ENCODE measurements around the gene MLH3. TPM values are rescaled to one million over a fixed set of nuclear protein-coding genes. Genes with fewer than 3 reads are reported as not detected.

MLH3 gene
- total RNA-seq: 9.8 and 16.0 TPM in 2 replicates

DNA sequence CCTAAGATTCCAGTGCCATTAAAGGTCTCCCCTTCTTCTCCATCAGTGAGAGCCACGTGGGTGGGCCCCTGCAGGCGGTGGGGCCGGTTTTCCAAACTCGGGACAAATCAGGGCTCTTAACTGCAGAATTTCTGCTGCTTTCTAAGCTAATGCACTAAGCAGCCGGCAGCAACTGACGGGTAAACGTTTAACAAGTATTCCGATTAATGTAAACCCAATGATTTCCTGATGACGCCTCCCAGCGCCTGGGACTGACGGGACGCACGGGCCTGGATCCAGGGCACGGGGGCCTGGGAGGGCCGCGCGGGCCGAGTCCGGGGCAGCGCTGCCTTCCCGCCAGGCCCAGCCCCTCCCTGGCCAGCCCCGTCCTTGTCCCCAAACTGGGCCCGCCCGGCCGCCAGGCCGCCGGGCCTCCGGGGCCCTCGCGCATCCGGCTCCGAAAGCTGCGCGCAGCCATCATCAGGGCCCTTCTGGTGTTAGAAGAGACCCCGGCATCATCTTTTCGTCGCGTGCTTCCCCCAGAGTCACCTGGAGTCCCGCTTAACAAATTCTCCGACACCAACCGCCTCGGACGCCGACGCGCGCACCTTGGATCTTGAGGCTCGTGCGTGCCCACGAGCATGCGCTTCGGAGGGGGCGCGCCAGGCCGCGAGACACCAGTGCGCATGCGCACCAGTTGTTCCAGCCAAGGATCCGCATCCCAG, at the start of gene MLH3:
TSS of gene MLH3 (minus strand) at position 616 of the 704 bp plus-strand sequence. CDS start 1,812 bp downstream, outside the sequence.

DNA sequence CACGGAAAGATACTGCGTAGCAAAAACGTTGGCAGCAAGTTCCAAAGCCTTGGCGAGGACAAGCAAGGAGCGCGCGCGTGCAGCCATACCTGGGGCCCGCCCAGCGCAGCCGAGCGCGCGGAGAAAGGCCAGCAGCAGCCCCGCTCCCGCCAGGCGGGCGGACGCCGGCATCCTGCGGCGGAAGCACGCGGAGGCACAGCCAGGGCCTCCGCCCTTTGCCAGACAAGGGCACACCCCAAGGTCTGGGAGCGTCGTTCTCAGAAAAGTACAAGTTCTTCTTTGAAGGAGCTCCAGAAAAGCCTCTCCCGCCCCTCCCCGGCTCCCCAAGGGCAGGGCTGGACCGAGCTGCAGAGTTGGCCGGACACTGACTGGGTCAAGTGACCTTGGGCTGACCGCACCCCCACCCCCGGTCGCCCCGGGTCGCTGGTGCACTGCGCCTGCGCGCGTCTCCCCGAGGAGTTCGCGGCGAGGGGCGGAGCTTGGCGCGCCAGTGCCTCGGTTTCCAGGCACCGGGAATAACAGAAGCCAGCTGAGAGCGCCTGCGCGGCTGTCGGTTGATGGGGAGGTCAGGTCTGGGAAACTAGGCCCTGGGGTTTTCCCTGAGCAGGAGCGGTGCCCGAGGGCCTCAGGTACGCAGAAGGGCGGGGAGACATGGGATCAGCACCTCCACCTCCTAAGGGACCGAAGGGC, 18.0 kb upstream of the MLH3 start, which contains the start of gene ZC2HC1C:
TSS of gene ZC2HC1C (plus strand) at position 521 of the 690 bp plus-strand sequence. CDS start 933 bp downstream, outside the sequence.

DNA sequence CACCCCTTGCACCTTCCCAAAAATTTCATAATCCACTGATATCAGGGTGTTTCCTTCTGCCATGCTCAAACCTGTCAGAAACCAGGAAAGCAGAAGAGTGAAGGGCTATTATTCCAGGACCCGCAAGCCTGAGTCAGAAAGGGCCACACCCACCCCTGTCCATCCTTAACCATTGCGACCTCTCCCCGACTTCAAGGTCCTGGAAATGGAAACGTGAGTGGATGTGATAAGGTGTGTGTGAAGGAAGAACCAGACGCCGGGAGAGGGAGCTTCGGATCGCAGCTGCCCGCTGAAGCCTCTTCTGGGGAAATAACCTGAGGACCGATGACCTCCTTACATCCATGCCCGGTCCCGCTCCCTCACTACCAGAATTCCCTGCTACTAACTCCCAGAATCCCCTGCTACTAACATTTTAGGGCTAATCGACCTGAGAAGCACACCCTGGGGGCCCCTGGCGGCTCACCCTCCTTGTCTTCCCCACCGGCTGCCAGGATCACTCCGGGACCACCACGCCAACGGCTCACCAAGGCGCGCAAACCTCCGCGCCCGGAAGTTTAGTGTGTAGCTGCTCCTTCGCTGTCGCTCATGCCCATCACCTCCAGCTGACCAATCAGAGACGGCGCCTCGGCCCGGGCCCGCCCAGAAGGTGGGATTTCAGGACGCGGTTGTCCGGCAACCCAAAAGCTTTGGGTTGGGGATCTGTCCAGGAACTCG, 12.4 kb upstream of the MLH3 start, which contains the start of gene ACYP1:
TSS of gene ACYP1 (minus strand) at position 534 of the 714 bp plus-strand sequence. CDS start at position 63, 471 bp downstream.

DNA sequence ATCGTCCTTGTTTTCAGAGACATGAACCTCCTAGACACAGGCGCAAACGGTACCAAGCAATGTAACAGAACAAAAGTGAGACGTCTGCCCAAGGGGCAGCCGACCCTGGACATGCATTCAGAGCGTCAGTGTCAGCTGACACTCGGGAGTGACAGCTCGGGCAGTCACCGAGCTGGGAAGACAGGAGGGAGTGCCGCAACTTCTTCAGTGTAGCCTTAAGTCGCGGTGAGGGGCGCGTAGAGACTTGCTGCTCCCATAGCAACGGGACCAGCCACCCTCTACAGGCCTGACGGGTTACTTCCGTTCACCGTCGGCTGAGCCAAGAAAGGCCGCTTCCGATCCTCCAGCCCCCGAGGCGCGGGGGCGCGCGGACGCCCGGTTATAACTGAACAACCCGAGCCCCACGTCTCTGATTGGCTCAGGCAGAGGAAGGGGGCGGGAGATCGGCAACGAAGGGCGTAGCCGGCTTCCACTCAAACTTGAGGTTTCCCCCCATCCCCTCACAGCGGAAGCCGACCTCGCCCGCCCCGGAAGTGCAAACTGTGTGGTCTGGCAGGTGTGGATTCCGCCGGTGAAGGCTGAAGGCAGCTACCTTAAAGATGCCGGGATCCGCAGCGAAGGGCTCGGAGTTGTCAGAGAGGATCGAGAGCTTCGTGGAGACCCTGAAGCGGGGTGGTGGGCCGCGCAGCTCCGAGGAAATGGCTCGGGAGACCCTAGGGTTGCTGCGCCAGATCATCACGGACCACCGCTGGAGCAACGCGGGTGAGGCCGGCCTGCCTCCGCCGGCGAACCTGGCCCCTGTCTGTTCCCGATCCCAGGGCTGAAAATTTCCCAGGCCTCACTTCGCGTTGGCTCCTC, 48.6 kb downstream of the MLH3 start, which contains the start of gene EIF2B2:
TSS of gene EIF2B2 (plus strand) at position 530 of the 858 bp plus-strand sequence. CDS start at position 600, 70 bp downstream.

Other genes starting within 250 kb of the MLH3 start
- gene PROX2, start 175.3 kb downstream of the MLH3 start, total RNA-seq: not detected in 2 replicates
- gene DLST, start 169.6 kb downstream of the MLH3 start, total RNA-seq: 63.9 and 65.2 TPM in 2 replicates
- 2.1 TPM in 1 of 2 replicates, not detected in the other for gene RPS6KL1, start 128.2 kb downstream of the MLH3 start, total RNA-seq
- gene PGF, start 95.9 kb downstream of the MLH3 start, total RNA-seq: 14.6 and 24.5 TPM in 2 replicates
- 48.1 and 54.3 TPM in 2 replicates for gene EIF2B2, start 48.5 kb downstream of the MLH3 start, total RNA-seq
- 9.7 and 11.1 TPM in 2 replicates for gene ACYP1, start 12.6 kb upstream of the MLH3 start, total RNA-seq
- 0.39 and 3.8 TPM in 2 replicates for gene ZC2HC1C, start 18.2 kb upstream of the MLH3 start, total RNA-seq
- 29.3 and 48.1 TPM in 2 replicates for gene NEK9, start 75.6 kb upstream of the MLH3 start, total RNA-seq
- 266 and 308 TPM in 2 replicates for gene TMED10, start 125.1 kb upstream of the MLH3 start, total RNA-seq
- 99.3 and 179 TPM in 2 replicates for gene FOS, start 227.4 kb upstream of the MLH3 start, total RNA-seq